Osteocyte (in vitro differentiated cells): Measurements from ENCODE around the gene FAM83B. TPM values are rescaled to one million over a fixed set of nuclear protein-coding genes. Genes with fewer than 3 reads are reported as not detected.
"Not testable (repeated sequence)": the region's sequence is repeated elsewhere in the genome, so short reads cannot be mapped to it uniquely, and the experiment has no call there.

Source experiments
- DNase-seq: peaks from one replicate; pipeline ENCODE4 v3.0.0; 2021; ENCODE audit warnings: mixed read lengths; ENCODE audit not compliant: unreplicated experiment; ENCODE audit errors: extremely low spot score
- H3K27ac Mint-ChIP-seq: one replicate; pipeline ENCODE4 v1.8.0; 2021; ENCODE audit warnings: mild to moderate bottlenecking, mixed read lengths; ENCODE audit not compliant: unreplicated experiment
- H3K27me3 Mint-ChIP-seq: one replicate; pipeline ENCODE4 v1.8.0; 2021; ENCODE audit warnings: mixed read lengths; ENCODE audit not compliant: unreplicated experiment
- H3K36me3 Mint-ChIP-seq: one replicate; pipeline ENCODE4 v1.8.0; 2021; ENCODE audit warnings: mixed read lengths; ENCODE audit not compliant: unreplicated experiment
- H3K4me1 Mint-ChIP-seq: one replicate; pipeline ENCODE4 v1.8.0; 2021; ENCODE audit warnings: mixed read lengths; ENCODE audit not compliant: unreplicated experiment
- H3K4me3 Mint-ChIP-seq: one replicate; pipeline ENCODE4 v1.8.0; 2021; ENCODE audit warnings: mild to moderate bottlenecking, moderate library complexity, mixed read lengths; ENCODE audit not compliant: unreplicated experiment
- H3K9me3 Mint-ChIP-seq: one replicate; pipeline ENCODE4 v1.8.0; 2021; ENCODE audit warnings: mixed read lengths; ENCODE audit not compliant: unreplicated experiment
- CTCF ChIP-seq: fragments of 200-600 bp; sonication (generic); IDR thresholded peaks from 2 replicates; pipeline ENCODE4 v1.5.0; 2021; ENCODE audit warnings: antibody characterized with exemption, mild to moderate bottlenecking, moderate library complexity
- total RNA-seq: library from RNA; stranded (reverse); gene quantifications from 2 replicates; pipeline ENCODE4 v1.2.1, GENCODE V29; 2021

The FAM83B gene
- total RNA-seq, 1 donor from 2014 or later: 0.64 TPM

- no peaks in the 10 kb centered on the region for H3K4me1 Mint-ChIP-seq
- H3K27me3 Mint-ChIP-seq: peaks cover 2% of the 10 kb centered on the region
- H3K27ac Mint-ChIP-seq: no peak overlapping the region
- H3K9me3 Mint-ChIP-seq: no peaks in the 10 kb centered on the region
- no peak overlapping the region for H3K4me3 Mint-ChIP-seq
- TF ChIP-seq CTCF: no peak
- H3K36me3 Mint-ChIP-seq: no peaks in the 10 kb centered on the region
- DNase-seq: no peak
These were observed 31.2 kb downstream of the FAM83B start for GRCh38 chr6:54877713-54878317.

- peak; percentile 22 for TF ChIP-seq CTCF
- H3K27me3 Mint-ChIP-seq: peaks cover 2% of the 10 kb centered on the region
- H3K36me3 Mint-ChIP-seq: no peaks in the 10 kb centered on the region
- H3K4me3 Mint-ChIP-seq: no peak overlapping the region
- no peaks in the 10 kb centered on the region for H3K9me3 Mint-ChIP-seq
- no peak for DNase-seq
- no peak overlapping the region for H3K27ac Mint-ChIP-seq
- no peaks in the 10 kb centered on the region for H3K4me1 Mint-ChIP-seq
These were observed 32.1 kb downstream of the FAM83B start for GRCh38 chr6:54878718-54879117.

DNA sequence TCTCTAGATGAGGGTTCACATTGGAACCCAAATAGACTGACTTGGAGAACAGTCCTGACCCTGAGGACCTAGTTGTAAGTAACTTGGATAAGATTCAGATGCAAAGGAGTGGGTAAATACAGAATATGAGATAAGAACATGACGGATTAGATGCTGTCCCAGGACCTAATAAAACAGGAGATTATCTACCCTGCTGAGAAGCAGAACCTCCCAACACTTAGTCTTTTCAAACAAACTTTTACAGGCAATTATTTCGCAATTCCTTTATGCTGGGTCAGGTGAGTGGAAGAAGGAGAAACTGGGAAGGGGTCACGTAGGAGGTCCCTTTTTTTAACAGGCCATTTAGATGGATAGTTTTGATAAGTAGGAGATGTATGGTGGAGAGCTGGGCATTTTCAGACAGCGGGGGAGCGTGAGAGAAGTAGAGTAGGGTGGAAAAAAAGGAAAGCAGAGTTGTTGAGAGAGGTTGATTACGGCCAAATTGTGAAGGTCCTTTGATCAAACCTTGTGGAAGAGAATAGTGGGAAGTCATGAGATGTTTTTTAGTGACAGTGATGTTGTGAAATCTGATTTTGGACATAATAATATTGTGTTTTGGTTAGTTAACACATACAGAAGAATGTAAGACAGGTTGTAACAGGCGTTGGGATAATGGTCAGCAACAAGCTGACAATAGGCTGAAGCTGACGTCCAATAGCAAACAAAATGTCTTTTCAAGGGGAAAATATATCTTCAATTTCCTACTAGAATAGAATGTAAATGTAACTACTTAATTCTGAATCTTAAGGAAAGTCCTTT is 32.8 kb downstream of the FAM83B start:
- no peak for DNase-seq

DNA sequence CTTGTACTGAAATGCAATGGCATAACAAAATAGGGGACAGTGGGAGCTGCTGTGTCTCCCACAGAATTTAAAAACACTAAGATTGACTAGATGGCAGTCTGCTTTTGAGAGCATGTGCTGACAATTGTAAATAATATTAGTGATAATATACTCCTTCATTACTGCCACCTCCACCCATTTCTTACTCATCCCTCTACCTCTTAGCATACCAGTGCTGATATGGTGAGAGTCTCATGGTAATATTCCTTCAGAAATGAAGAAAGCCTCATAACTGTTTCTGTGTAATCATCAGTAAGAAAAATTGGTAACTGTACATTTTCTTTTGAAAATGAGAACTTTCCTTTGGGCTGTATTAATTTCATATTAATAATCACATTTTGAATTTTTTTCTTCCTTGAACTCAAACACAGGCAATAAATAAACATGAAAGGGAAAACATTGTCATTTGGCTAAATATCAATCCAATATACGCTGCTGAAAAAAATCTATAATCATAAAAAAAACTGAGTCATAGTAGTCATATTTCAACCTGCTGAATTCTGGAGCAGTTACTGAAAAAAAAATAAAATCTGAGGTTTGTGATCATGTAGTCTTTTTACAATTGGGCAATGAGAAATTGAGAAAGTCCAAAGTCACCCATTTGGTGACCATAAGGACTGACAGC is 34.6 kb downstream of the FAM83B start:
- no peaks in the 10 kb centered on the region for H3K9me3 Mint-ChIP-seq
- no peaks in the 10 kb centered on the region for H3K27me3 Mint-ChIP-seq
- no peak overlapping the region for H3K27ac Mint-ChIP-seq
- no peaks in the 10 kb centered on the region for H3K36me3 Mint-ChIP-seq
- no peak for DNase-seq
- TF ChIP-seq CTCF: no peak
- H3K4me1 Mint-ChIP-seq: no peaks in the 10 kb centered on the region
- no peak overlapping the region for H3K4me3 Mint-ChIP-seq

More for the DNA sequence above, 32.8 kb downstream of the FAM83B start:
- Mint-ChIP-seq H3K36me3 (no peaks in the 10 kb centered on the region), H3K4me1 (no peaks in the 10 kb centered on the region), H3K27ac (no peak overlapping the region), H3K4me3 (no peak overlapping the region), H3K9me3 (no peaks in the 10 kb centered on the region), H3K27me3 (peaks cover 2% of the 10 kb centered on the region)
- TF ChIP-seq CTCF: no peak

GRCh38 chr6:54881891-54882290 is 35.3 kb downstream of the FAM83B start:
- DNase-seq, H3K4me3 Mint-ChIP-seq, H3K9me3 Mint-ChIP-seq, H3K4me1 Mint-ChIP-seq, H3K27ac Mint-ChIP-seq, H3K36me3 Mint-ChIP-seq, H3K27me3 Mint-ChIP-seq: not testable (repeated sequence)
